ENCODE measurements around the gene PDE8B.

Gene PDE8B

GRCh38 chr5:77397686-77398292 is 187.3 kb downstream of the PDE8B start:
- H3K79me2 ChIP-seq (ENCODE audit: low read length) = no peaks in the 10 kb centered on the region
- no peak overlapping the region for H3K9ac ChIP-seq (ENCODE audit: low read length)
- H3K9me2 ChIP-seq (replicated peaks; ENCODE audit: insufficient read depth, low read length) = no peaks in the 10 kb centered on the region
- H3K27ac ChIP-seq (ENCODE audit: low read length) = no peak overlapping the region
- DNase-seq = no peak
- no peaks in the 10 kb centered on the region for H3K36me3 ChIP-seq (replicated peaks; ENCODE audit: insufficient read depth, low read length)
- H3K9me3 ChIP-seq (replicated peaks; ENCODE audit: insufficient read depth, low read length) = no peaks in the 10 kb centered on the region
- no peak overlapping the region for H2AFZ ChIP-seq (ENCODE audit: low read length)
- no peaks in the 10 kb centered on the region for H3F3A ChIP-seq (ENCODE audit: insufficient read depth, low read length)
- no peak overlapping the region for H3K4me3 ChIP-seq (ENCODE audit: low read length)
- no peaks in the 10 kb centered on the region for H4K20me1 ChIP-seq (ENCODE audit: insufficient read depth, low read length)
- H3K27me3 ChIP-seq (replicated peaks; ENCODE audit: insufficient read depth, low read length) = no peaks in the 10 kb centered on the region
- TF ChIP-seq CTCF (IDR thresholded peaks at IDR 0.05; ENCODE audit: low read length) (no peak), EZH2phosphoT487 (IDR thresholded peaks at IDR 0.05; ENCODE audit: low read length) (no peak), EZH2 (optimal IDR thresholded peaks at IDR 0.05; ENCODE audit: low read depth, low read length) (no peak)
- H3K4me2 ChIP-seq (ENCODE audit: low read depth, low read length) = no peak overlapping the region
- no peaks in the 10 kb centered on the region for H3K4me1 ChIP-seq (ENCODE audit: low read length)

GRCh38 chr5:77398458-77398857 is 188.0 kb downstream of the PDE8B start:
- Histone ChIP-seq H3K9me2 (replicated peaks; ENCODE audit: insufficient read depth, low read length) (no peaks in the 10 kb centered on the region), H3K4me1 (ENCODE audit: low read length) (no peaks in the 10 kb centered on the region), H3K27ac (ENCODE audit: low read length) (no peak overlapping the region), H2AFZ (ENCODE audit: low read length) (no peak overlapping the region), H3K27me3 (replicated peaks; ENCODE audit: insufficient read depth, low read length) (no peaks in the 10 kb centered on the region), H3F3A (ENCODE audit: insufficient read depth, low read length) (no peaks in the 10 kb centered on the region), H3K9me3 (replicated peaks; ENCODE audit: insufficient read depth, low read length) (no peaks in the 10 kb centered on the region), H3K79me2 (ENCODE audit: low read length) (no peaks in the 10 kb centered on the region), H4K20me1 (ENCODE audit: insufficient read depth, low read length) (no peaks in the 10 kb centered on the region), H3K36me3 (replicated peaks; ENCODE audit: insufficient read depth, low read length) (no peaks in the 10 kb centered on the region), H3K4me3 (ENCODE audit: low read length) (no peak overlapping the region), H3K9ac (ENCODE audit: low read length) (no peak overlapping the region), H3K4me2 (ENCODE audit: low read depth, low read length) (no peak overlapping the region)
- no peak for DNase-seq
- no peak for TF ChIP-seq EZH2phosphoT487 (IDR thresholded peaks at IDR 0.05; ENCODE audit: low read length)

GRCh38 chr5:77398896-77399295 is 188.4 kb downstream of the PDE8B start:
- no peak for DNase-seq
- H3K9ac ChIP-seq (ENCODE audit: low read length) = no peak overlapping the region
- no peaks in the 10 kb centered on the region for H3K27me3 ChIP-seq (replicated peaks; ENCODE audit: insufficient read depth, low read length)
- H3K4me1 ChIP-seq (ENCODE audit: low read length) = no peaks in the 10 kb centered on the region
- no peaks in the 10 kb centered on the region for H3K9me3 ChIP-seq (replicated peaks; ENCODE audit: insufficient read depth, low read length)
- H4K20me1 ChIP-seq (ENCODE audit: insufficient read depth, low read length) = no peaks in the 10 kb centered on the region
- no peak overlapping the region for H3K4me3 ChIP-seq (ENCODE audit: low read length)
- no peaks in the 10 kb centered on the region for H3F3A ChIP-seq (ENCODE audit: insufficient read depth, low read length)
- H3K4me2 ChIP-seq (ENCODE audit: low read depth, low read length) = no peak overlapping the region
- no peaks in the 10 kb centered on the region for H3K36me3 ChIP-seq (replicated peaks; ENCODE audit: insufficient read depth, low read length)
- no peak overlapping the region for H2AFZ ChIP-seq (ENCODE audit: low read length)
- H3K9me2 ChIP-seq (replicated peaks; ENCODE audit: insufficient read depth, low read length) = no peaks in the 10 kb centered on the region
- H3K27ac ChIP-seq (ENCODE audit: low read length) = no peak overlapping the region
- H3K79me2 ChIP-seq (ENCODE audit: low read length) = no peaks in the 10 kb centered on the region
- TF ChIP-seq EZH2phosphoT487 (IDR thresholded peaks at IDR 0.05; ENCODE audit: low read length) (no peak), EZH2 (optimal IDR thresholded peaks at IDR 0.05; ENCODE audit: low read depth, low read length) (no peak), CTCF (IDR thresholded peaks at IDR 0.05; ENCODE audit: low read length) (no peak)

- Histone ChIP-seq H3K27ac (ENCODE audit: low read length) (no peak overlapping the region), H3K4me3 (ENCODE audit: low read length) (no peak overlapping the region), H3F3A (ENCODE audit: insufficient read depth, low read length) (no peaks in the 10 kb centered on the region), H3K4me1 (ENCODE audit: low read length) (no peaks in the 10 kb centered on the region), H3K36me3 (replicated peaks; ENCODE audit: insufficient read depth, low read length) (no peaks in the 10 kb centered on the region), H2AFZ (ENCODE audit: low read length) (no peak overlapping the region), H3K9ac (ENCODE audit: low read length) (no peak overlapping the region), H3K79me2 (ENCODE audit: low read length) (no peaks in the 10 kb centered on the region), H4K20me1 (ENCODE audit: insufficient read depth, low read length) (no peaks in the 10 kb centered on the region), H3K9me3 (replicated peaks; ENCODE audit: insufficient read depth, low read length) (no peaks in the 10 kb centered on the region), H3K4me2 (ENCODE audit: low read depth, low read length) (no peak overlapping the region), H3K27me3 (replicated peaks; ENCODE audit: insufficient read depth, low read length) (no peaks in the 10 kb centered on the region), H3K9me2 (replicated peaks; ENCODE audit: insufficient read depth, low read length) (no peaks in the 10 kb centered on the region)
- no peak for TF ChIP-seq EZH2phosphoT487 (IDR thresholded peaks at IDR 0.05; ENCODE audit: low read length)
- TF ChIP-seq CTCF (IDR thresholded peaks at IDR 0.05; ENCODE audit: low read length) = no peak
- TF ChIP-seq EZH2 (optimal IDR thresholded peaks at IDR 0.05; ENCODE audit: low read depth, low read length) = no peak
- DNase-seq = no peak
Measured at GRCh38 chr5:77400645-77401044, 190.2 kb downstream of the PDE8B start.

Data from MM.1S (cell line).